Rectal smooth muscle tissue (tissue), 1 donor: ENCODE results near the gene BRD1.
"Not testable (repeated sequence)": the region's sequence is repeated elsewhere in the genome, so short reads cannot be mapped to it uniquely, and the experiment has no call there.

ENCODE experiments used
- H3K27ac ChIP-seq: one replicate; pipeline ENCODE4 v1.7.0; 2013; ENCODE audit warnings: low read depth, low read length, inconsistent platforms
- H3K27me3 ChIP-seq: one replicate; pipeline ENCODE4 v1.7.0; 2013; ENCODE audit warnings: low read length; ENCODE audit not compliant: control insufficient read depth, insufficient read depth
- H3K36me3 ChIP-seq: one replicate; pipeline ENCODE4 v1.7.0; 2013; ENCODE audit warnings: low read length; ENCODE audit not compliant: control insufficient read depth, insufficient read depth
- H3K4me1 ChIP-seq: one replicate; pipeline ENCODE4 v1.7.0; 2013; ENCODE audit warnings: low read length; ENCODE audit not compliant: control insufficient read depth, insufficient read depth
- H3K4me3 ChIP-seq: one replicate; pipeline ENCODE4 v1.7.0; 2013; ENCODE audit warnings: low read length
- H3K9ac ChIP-seq: one replicate; pipeline ENCODE4 v1.7.0; 2013; ENCODE audit warnings: low read length

The BRD1 gene

GRCh38 chr22:49787861-49788260 lies 39.8 kb downstream of the BRD1 start:
- Histone ChIP-seq H3K9ac (no peak overlapping the region), H3K4me3 (no peak overlapping the region), H3K36me3 (peaks cover 23% of the 10 kb centered on the region), H3K27ac (no peak overlapping the region), H3K27me3 (no peaks in the 10 kb centered on the region), H3K4me1 (peaks cover 41% of the 10 kb centered on the region)

GRCh38 chr22:49786976-49787706 lies 40.5 kb downstream of the BRD1 start:
- H3K36me3 ChIP-seq = peaks cover 19% of the 10 kb centered on the region
- H3K9ac ChIP-seq = no peak overlapping the region
- peaks cover 33% of the 10 kb centered on the region for H3K4me1 ChIP-seq
- no peak overlapping the region for H3K4me3 ChIP-seq
- no peak overlapping the region for H3K27ac ChIP-seq
- no peaks in the 10 kb centered on the region for H3K27me3 ChIP-seq

GRCh38 chr22:49785841-49786471 lies 41.7 kb downstream of the BRD1 start:
- Histone ChIP-seq H3K9ac (no peak overlapping the region), H3K27ac (no peak overlapping the region), H3K4me3 (no peak overlapping the region), H3K36me3 (peaks cover 18% of the 10 kb centered on the region), H3K27me3 (no peaks in the 10 kb centered on the region), H3K4me1 (peaks cover 24% of the 10 kb centered on the region)

- peaks cover 15% of the 10 kb centered on the region for H3K4me1 ChIP-seq
- H3K4me3 ChIP-seq = no peak overlapping the region
- no peaks in the 10 kb centered on the region for H3K27me3 ChIP-seq
- no peak overlapping the region for H3K27ac ChIP-seq
- peaks cover 13% of the 10 kb centered on the region for H3K36me3 ChIP-seq
- no peak overlapping the region for H3K9ac ChIP-seq
Measured at GRCh38 chr22:49785046-49785521, 42.6 kb downstream of the BRD1 start.

- H3K9ac ChIP-seq = no peak overlapping the region
- no peaks in the 10 kb centered on the region for H3K27me3 ChIP-seq
- no peak overlapping the region for H3K4me3 ChIP-seq
- peaks cover 13% of the 10 kb centered on the region for H3K36me3 ChIP-seq
- H3K27ac ChIP-seq = no peak overlapping the region
- peaks cover 12% of the 10 kb centered on the region for H3K4me1 ChIP-seq
Measured at GRCh38 chr22:49784630-49784971, 43.1 kb downstream of the BRD1 start.

- no peak overlapping the region for H3K9ac ChIP-seq
- H3K36me3 ChIP-seq = peaks cover 13% of the 10 kb centered on the region
- no peak overlapping the region for H3K4me3 ChIP-seq
- H3K27ac ChIP-seq = no peak overlapping the region
- H3K4me1 ChIP-seq = peaks cover 6% of the 10 kb centered on the region
- no peaks in the 10 kb centered on the region for H3K27me3 ChIP-seq
Measured at GRCh38 chr22:49783926-49784629, 43.6 kb downstream of the BRD1 start.

- Histone ChIP-seq H3K27me3 (no peaks in the 10 kb centered on the region), H3K36me3 (peaks cover 13% of the 10 kb centered on the region), H3K4me3 (no peak overlapping the region), H3K9ac (no peak overlapping the region), H3K27ac (no peak overlapping the region), H3K4me1 (no peaks in the 10 kb centered on the region)
Measured at GRCh38 chr22:49783036-49783746, 44.5 kb downstream of the BRD1 start.

- not testable (repeated sequence) for H3K27me3 ChIP-seq, H3K4me1 ChIP-seq, H3K9ac ChIP-seq, H3K4me3 ChIP-seq, H3K27ac ChIP-seq
- peaks cover 13% of the 10 kb centered on the region for H3K36me3 ChIP-seq
Measured at GRCh38 chr22:49781886-49782285, 45.8 kb downstream of the BRD1 start.

GRCh38 chr22:49781289-49781782 lies 46.3 kb downstream of the BRD1 start:
- Histone ChIP-seq H3K9ac (no peak overlapping the region), H3K4me3 (no peak overlapping the region), H3K4me1 (no peaks in the 10 kb centered on the region), H3K27ac (no peak overlapping the region), H3K36me3 (peaks cover 14% of the 10 kb centered on the region), H3K27me3 (no peaks in the 10 kb centered on the region)

- H3K4me3 ChIP-seq = no peak overlapping the region
- no peaks in the 10 kb centered on the region for H3K4me1 ChIP-seq
- H3K36me3 ChIP-seq = peaks cover 13% of the 10 kb centered on the region
- no peaks in the 10 kb centered on the region for H3K27me3 ChIP-seq
- H3K27ac ChIP-seq = no peak overlapping the region
- no peak overlapping the region for H3K9ac ChIP-seq
Measured at GRCh38 chr22:49780698-49781288, 46.9 kb downstream of the BRD1 start.

GRCh38 chr22:49779853-49780697 lies 47.6 kb downstream of the BRD1 start:
- H3K27ac ChIP-seq = no peak overlapping the region
- H3K36me3 ChIP-seq = peaks cover 16% of the 10 kb centered on the region
- H3K4me3 ChIP-seq = no peak overlapping the region
- no peaks in the 10 kb centered on the region for H3K4me1 ChIP-seq
- no peaks in the 10 kb centered on the region for H3K27me3 ChIP-seq
- H3K9ac ChIP-seq = no peak overlapping the region
